HepG2 (cell line): ENCODE data around the gene ZNF428. TPM values are rescaled to one million over a fixed set of nuclear protein-coding genes. Genes with fewer than 3 reads are reported as not detected.

ENCODE experiments used
- ARNTL ChIP-seq: sonication (generic); formaldehyde crosslinking; IDR thresholded peaks from 2 replicates; pipeline ENCODE4 v1.4.0; 2020; ENCODE audit warnings: mild to moderate bottlenecking, missing genetic modification reagents
- FOXO1 ChIP-seq: sonication (generic); formaldehyde crosslinking; IDR thresholded peaks from 2 replicates; pipeline ENCODE4 v1.4.0; 2020; ENCODE audit warnings: missing genetic modification reagents
- KIAA2018 ChIP-seq: sonication (generic); formaldehyde crosslinking; IDR thresholded peaks from 2 replicates; pipeline ENCODE4 v1.5.0; 2020; ENCODE audit warnings: mild to moderate bottlenecking, missing genetic modification reagents, borderline replicate concordance
- NCOA2 ChIP-seq: sonication (generic); formaldehyde crosslinking; IDR thresholded peaks from 2 replicates; pipeline ENCODE4 v1.8.0; 2022; ENCODE audit warnings: inconsistent platforms
- NFKB2 ChIP-seq: sonication (generic); formaldehyde crosslinking; IDR thresholded peaks from 2 replicates; pipeline ENCODE4 v1.4.0; 2020; ENCODE audit warnings: missing genetic modification reagents, borderline replicate concordance
- PCBP1 ChIP-seq: fragments of 200-400 bp; formaldehyde crosslinking; IDR thresholded peaks from 2 replicates; pipeline ENCODE4 v1.6.1; 2017; ENCODE audit warnings: mild to moderate bottlenecking, low read depth, low read length, borderline replicate concordance
- TFAP4 ChIP-seq: sonication (generic); IDR thresholded peaks from 2 replicates; pipeline ENCODE4 v1.6.1; 2016; ENCODE audit warnings: low read depth, borderline replicate concordance
- ZNF530 ChIP-seq: sonication (generic); formaldehyde crosslinking; IDR thresholded peaks from 2 replicates; pipeline ENCODE4 v1.5.0; 2020; ENCODE audit warnings: low read depth, mild to moderate bottlenecking, missing genetic modification reagents
- ZNF772 ChIP-seq: sonication (generic); formaldehyde crosslinking; IDR thresholded peaks from 2 replicates; pipeline ENCODE4 v1.5.0; 2020; ENCODE audit warnings: mild to moderate bottlenecking, missing genetic modification reagents
- polyA plus RNA-seq, 8 experiments: library from polyadenylated mRNA; depleted of rRNA in 3 of 8; stranded (reverse) in 7 of 8; unstranded in 1 of 8; fragments of >200 nt; fragmentation: Illumina TruSeq in 4 of 8; extraction: Trizol in 4 of 8; gene quantifications; 2 replicates each; pipeline versions ENCODE4 v1.2.1 to v1.2.3, GENCODE V29; 2011 to 2016; ENCODE audit warnings: low read depth in 4 of 8, missing spikeins in 1 of 8, mixed read lengths in 1 of 8; ENCODE audit not compliant: insufficient read depth in 1 of 8
- total RNA-seq, 5 experiments: library from RNA; depleted of rRNA; stranded (reverse); fragments of >200 nt; fragmentation: Illumina TruSeq; extraction: Trizol; gene quantifications; 2 replicates each; pipeline ENCODE4 v1.2.3, GENCODE V29; 2016; ENCODE audit warnings: low read depth in 1 of 5
- TF ChIP-seq, protein P1 (sequence below): sonication (generic); formaldehyde crosslinking; IDR thresholded peaks from 2 replicates; pipeline ENCODE4 v1.4.0; 2020; ENCODE audit warnings: missing genetic modification reagents, mild to moderate bottlenecking, borderline replicate concordance
- TF ChIP-seq, protein P2 (sequence below): sonication (generic); formaldehyde crosslinking; IDR thresholded peaks from 2 replicates; pipeline ENCODE4 v1.5.0; 2020; ENCODE audit warnings: mild to moderate bottlenecking, missing genetic modification reagents
- TF ChIP-seq, protein P3 (sequence below): sonication (generic); formaldehyde crosslinking; IDR thresholded peaks from 2 replicates; pipeline ENCODE4 v1.5.0; 2020; ENCODE audit warnings: missing genetic modification reagents

The ZNF428 gene
- total and polyA plus RNA-seq, 2 of the 13 experiments (the other 11 are each of a cell fraction or from before 2014, with no cell fraction given): 10.4 to 26.9 TPM

DNA sequence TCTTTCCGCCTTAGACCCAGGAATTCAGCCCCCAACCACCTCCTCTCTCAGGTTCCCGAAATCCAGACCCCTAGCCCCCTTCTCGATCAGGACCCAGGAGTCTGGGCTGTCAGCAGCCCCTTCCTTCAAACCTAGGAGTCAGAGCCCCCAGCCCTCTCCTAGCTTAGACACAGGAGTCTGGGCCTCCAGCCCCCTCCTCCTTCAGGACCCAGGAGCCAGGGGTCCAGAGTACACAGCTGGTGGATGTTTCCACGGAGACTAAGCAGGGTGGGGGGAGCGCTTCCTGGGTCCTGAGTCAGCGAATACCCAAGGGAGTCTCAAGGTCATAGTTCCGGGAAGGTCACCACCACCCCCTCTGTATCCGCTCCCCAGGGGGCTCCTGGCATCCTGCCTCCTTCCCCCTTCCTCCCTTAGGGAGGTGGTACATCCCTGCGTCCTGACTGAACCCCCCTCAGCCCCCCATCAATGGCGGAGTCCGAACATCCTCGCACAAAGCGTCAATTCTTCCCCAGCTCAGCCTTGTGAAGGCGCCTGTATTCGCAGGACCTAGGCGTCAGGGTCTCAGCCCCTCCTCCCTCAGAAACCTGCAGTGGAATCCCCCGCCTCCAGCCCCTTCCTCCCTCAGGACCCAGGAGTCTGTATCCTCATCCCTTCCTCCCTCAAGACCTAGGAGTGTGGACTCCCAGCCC is 15.6 kb upstream of the ZNF428 start (continued):
- TF ChIP-seq, protein P1, sequence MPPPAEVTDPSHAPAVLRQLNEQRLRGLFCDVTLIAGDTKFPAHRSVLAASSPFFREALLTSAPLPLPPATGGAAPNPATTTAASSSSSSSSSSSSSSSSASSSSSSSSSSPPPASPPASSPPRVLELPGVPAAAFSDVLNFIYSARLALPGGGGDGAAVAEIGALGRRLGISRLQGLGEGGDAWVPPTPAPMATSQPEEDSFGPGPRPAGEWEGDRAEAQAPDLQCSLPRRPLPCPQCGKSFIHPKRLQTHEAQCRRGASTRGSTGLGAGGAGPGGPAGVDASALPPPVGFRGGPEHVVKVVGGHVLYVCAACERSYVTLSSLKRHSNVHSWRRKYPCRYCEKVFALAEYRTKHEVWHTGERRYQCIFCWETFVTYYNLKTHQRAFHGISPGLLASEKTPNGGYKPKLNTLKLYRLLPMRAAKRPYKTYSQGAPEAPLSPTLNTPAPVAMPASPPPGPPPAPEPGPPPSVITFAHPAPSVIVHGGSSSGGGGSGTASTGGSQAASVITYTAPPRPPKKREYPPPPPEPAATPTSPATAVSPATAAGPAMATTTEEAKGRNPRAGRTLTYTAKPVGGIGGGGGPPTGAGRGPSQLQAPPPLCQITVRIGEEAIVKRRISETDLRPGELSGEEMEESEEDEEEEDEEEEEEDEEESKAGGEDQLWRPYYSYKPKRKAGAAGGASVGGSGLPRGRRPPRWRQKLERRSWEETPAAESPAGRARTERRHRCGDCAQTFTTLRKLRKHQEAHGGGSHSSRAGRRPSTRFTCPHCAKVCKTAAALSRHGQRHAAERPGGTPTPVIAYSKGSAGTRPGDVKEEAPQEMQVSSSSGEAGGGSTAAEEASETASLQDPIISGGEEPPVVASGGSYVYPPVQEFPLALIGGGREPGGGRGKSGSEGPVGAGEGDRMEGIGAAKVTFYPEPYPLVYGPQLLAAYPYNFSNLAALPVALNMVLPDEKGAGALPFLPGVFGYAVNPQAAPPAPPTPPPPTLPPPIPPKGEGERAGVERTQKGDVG: no peak
- TF ChIP-seq FOXO1 (0 out of 2 replicates have a peak, but pooled peaks have one; percentile 40), ARNTL (CRISPR knock-in tag) (peak; percentile 62; the same call in 1 of the 2 replicates), TFAP4 (peak; percentile 99), PCBP1 (peak; percentile 29; the same call in 1 of the 2 replicates), ZNF530 (CRISPR knock-in tag) (no peak), NCOA2 (CRISPR knock-in tag) (no peak; the same call in 1 of the 2 replicates), ZNF772 (CRISPR knock-in tag) (0 out of 2 replicates have a peak, but pooled peaks have one; percentile 14), NFKB2 (0 out of 2 replicates have a peak, but pooled peaks have one; percentile 43), KIAA2018 (CRISPR knock-in tag) (no peak)
- TF ChIP-seq, protein P2, sequence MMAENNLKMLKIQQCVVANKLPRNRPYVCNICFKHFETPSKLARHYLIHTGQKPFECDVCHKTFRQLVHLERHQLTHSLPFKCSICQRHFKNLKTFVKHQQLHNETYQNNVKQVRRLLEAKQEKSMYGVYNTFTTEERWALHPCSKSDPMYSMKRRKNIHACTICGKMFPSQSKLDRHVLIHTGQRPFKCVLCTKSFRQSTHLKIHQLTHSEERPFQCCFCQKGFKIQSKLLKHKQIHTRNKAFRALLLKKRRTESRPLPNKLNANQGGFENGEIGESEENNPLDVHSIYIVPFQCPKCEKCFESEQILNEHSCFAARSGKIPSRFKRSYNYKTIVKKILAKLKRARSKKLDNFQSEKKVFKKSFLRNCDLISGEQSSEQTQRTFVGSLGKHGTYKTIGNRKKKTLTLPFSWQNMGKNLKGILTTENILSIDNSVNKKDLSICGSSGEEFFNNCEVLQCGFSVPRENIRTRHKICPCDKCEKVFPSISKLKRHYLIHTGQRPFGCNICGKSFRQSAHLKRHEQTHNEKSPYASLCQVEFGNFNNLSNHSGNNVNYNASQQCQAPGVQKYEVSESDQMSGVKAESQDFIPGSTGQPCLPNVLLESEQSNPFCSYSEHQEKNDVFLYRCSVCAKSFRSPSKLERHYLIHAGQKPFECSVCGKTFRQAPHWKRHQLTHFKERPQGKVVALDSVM: peak; percentile 63; the same call in 1 of the 2 replicates
- TF ChIP-seq, protein P3, sequence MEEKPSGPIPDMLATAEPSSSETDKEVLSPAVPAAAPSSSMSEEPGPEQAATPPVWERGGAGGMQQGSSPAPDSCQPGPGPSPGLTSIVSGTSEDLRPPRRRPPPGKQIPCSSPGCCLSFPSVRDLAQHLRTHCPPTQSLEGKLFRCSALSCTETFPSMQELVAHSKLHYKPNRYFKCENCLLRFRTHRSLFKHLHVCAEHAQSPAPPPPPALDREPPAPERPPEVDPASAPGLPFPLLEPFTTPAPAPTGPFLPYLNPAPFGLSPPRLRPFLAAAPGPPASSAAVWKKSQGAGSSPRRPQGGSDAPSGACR (CRISPR knock-in tag): 0 out of 2 replicates have a peak, but pooled peaks have one; percentile 56
